ENCODE measurements around the gene UACA. TPM values are rescaled to one million over a fixed set of nuclear protein-coding genes. Genes with fewer than 3 reads are reported as not detected.

UACA gene
- total and polyA plus RNA-seq, 2 experiments from 2014 or later, result 21.5 to 35.8 TPM

- TF ChIP-seq ZNF462 (CRISPR knock-in tag; IDR thresholded peaks at IDR 0.05), result no peak
- no peak for TF ChIP-seq NANOG (IDR thresholded peaks at IDR 0.05; ENCODE audit: borderline replicate concordance)
- no peak for TF ChIP-seq ZNF331 (CRISPR knock-in tag; IDR thresholded peaks at IDR 0.05; ENCODE audit: low read depth)
- TF ChIP-seq REST (IDR thresholded peaks at IDR 0.05; ENCODE audit: unreplicated experiment), result no peak
- TF ChIP-seq JUNB (IDR thresholded peaks at IDR 0.05; ENCODE audit: unreplicated experiment), result no peak
- TF ChIP-seq ETS1 (IDR thresholded peaks at IDR 0.05), result no peak
Measured at GRCh38 chr15:70753101-70753829, 10.1 kb downstream of the UACA start (continued).

Data from GM23338 (cell line).